ENCODE data around the gene SLC4A2.

GRCh38 chr7:151101621-151102396 is 42.4 kb downstream of the SLC4A2 start:
- TF ChIP-seq CTCF (IDR thresholded peaks at IDR 0.05; ENCODE audit: low read depth, low read length) (no peak), EZH2phosphoT487 (IDR thresholded peaks at IDR 0.05; ENCODE audit: low read depth) (no peak)

Data from OCI-LY3 (cell line).